Erythroblast (primary cell): ENCODE results near the gene SMNDC1.
"Not testable (repeated sequence)": the region's sequence is repeated elsewhere in the genome, so short reads cannot be mapped to it uniquely, and the experiment has no call there.

Experiments
- GATA1 ChIP-seq: IDR thresholded peaks from 2 replicates; pipeline ENCODE4 v1.6.1; 2011; ENCODE audit warnings: low read depth, mild to moderate bottlenecking, control low read depth, low read length, moderate library complexity
- POLR2A ChIP-seq: IDR thresholded peaks from 2 replicates; pipeline ENCODE4 v1.6.1; 2011; ENCODE audit warnings: mild to moderate bottlenecking, low read length

- not testable (repeated sequence) for TF ChIP-seq POLR2A, GATA1
Measured at GRCh38 chr10:110249489-110249888, 55.2 kb downstream of the SMNDC1 start.
